Mesodermal cell (in vitro differentiated cells): ENCODE data around the gene SAG.

Experiments used
- H3K27ac ChIP-seq: 2 replicates; pipeline ENCODE4 v1.7.0; 2013; ENCODE audit warnings: mild to moderate bottlenecking, low read depth, low read length, moderate library complexity; ENCODE audit not compliant: severe bottlenecking
- H3K36me3 ChIP-seq: 2 replicates; pipeline ENCODE4 v1.7.1; 2013; ENCODE audit warnings: mild to moderate bottlenecking, low read length, moderate library complexity; ENCODE audit not compliant: control insufficient read depth, insufficient read depth
- H3K4me1 ChIP-seq: one replicate; pipeline ENCODE4 v1.7.1; 2013; ENCODE audit warnings: mild to moderate bottlenecking, low read length; ENCODE audit not compliant: insufficient read depth, control insufficient read depth, poor library complexity, severe bottlenecking
- H3K4me3 ChIP-seq: 2 replicates; pipeline ENCODE4 v1.7.0; 2013; ENCODE audit warnings: low read length, control low read depth, mild to moderate bottlenecking; ENCODE audit not compliant: insufficient read depth, poor library complexity, severe bottlenecking; ENCODE audit errors: extremely low read depth
- H3K9me3 ChIP-seq: 2 replicates; pipeline ENCODE4 v1.7.1; 2013; ENCODE audit warnings: mild to moderate bottlenecking, low read length, moderate library complexity; ENCODE audit not compliant: control insufficient read depth
- WGBS, 2 experiments: methylation state at CpG; one replicate each; pipeline ENCODE4 v1.1.5; 2013; ENCODE audit warnings: missing lambda C conversion rate in 2 of 2; ENCODE audit not compliant: insufficient coverage in 2 of 2; 5-methylcytosine and 5-hydroxymethylcytosine counted together

The SAG gene

GRCh38 chr2:233387667-233388528, 80.3 kb downstream of the SAG start:
- H3K4me3 ChIP-seq, result no peak overlapping the region
- no peak overlapping the region for H3K27ac ChIP-seq
- peaks cover 16% of the 10 kb centered on the region for H3K4me1 ChIP-seq
- H3K9me3 ChIP-seq, result no peaks in the 10 kb centered on the region
- peaks cover 10% of the 10 kb centered on the region for H3K36me3 ChIP-seq
- WGBS, 2 experiments, result 91 to 92% methylated on average over 21 to 23 of the region's 25 CpGs

- 78 to 92% methylated on average over 1 to 4 of the region's 8 CpGs for WGBS, 2 experiments
- H3K9me3 ChIP-seq, result no peaks in the 10 kb centered on the region
- peaks cover 10% of the 10 kb centered on the region for H3K36me3 ChIP-seq
- H3K27ac ChIP-seq, result no peak overlapping the region
- peaks cover 12% of the 10 kb centered on the region for H3K4me1 ChIP-seq
- no peak overlapping the region for H3K4me3 ChIP-seq
Observed at GRCh38 chr2:233389601-233390125, 82.0 kb downstream of the SAG start.

- Histone ChIP-seq H3K4me3 (no peak overlapping the region), H3K4me1 (peaks cover 8% of the 10 kb centered on the region), H3K9me3 (no peaks in the 10 kb centered on the region), H3K36me3 (peaks cover 5% of the 10 kb centered on the region), H3K27ac (no peak overlapping the region)
- 97 to 98% methylated on average over 6 to 7 of the region's 7 CpGs for WGBS, 2 experiments
Observed at GRCh38 chr2:233395687-233396086, 88.1 kb downstream of the SAG start.
